Transverse colon (tissue), 4 donors: ENCODE data around the gene NUTF2. TPM values are rescaled to one million over a fixed set of nuclear protein-coding genes. Genes with fewer than 3 reads are reported as not detected.

Source experiments
- DNase-seq: peaks from one replicate; pipeline ENCODE4 v3.0.0-alpha.2; 2019
- H3K27ac ChIP-seq, 4 donors: fragments of 200-600 bp; sonication (generic); 2 replicates each; pipeline ENCODE4 v1.5.1; 2016 to 2018; ENCODE audit warnings: inconsistent platforms in 4 of 4
- H3K27me3 ChIP-seq: fragments of 200-600 bp; sonication (generic); 2 replicates; pipeline ENCODE4 v1.5.1; 2017; ENCODE audit warnings: inconsistent platforms
- H3K36me3 ChIP-seq, 4 donors: fragments of 200-600 bp; sonication (generic); 2 replicates each; pipeline ENCODE4 v1.5.1; 2017 to 2019; ENCODE audit warnings: inconsistent platforms in 4 of 4
- H3K4me1 ChIP-seq, 4 donors: fragments of 200-600 bp; sonication (generic); 2 replicates each; pipeline ENCODE4 v1.5.1; 2017 to 2020; ENCODE audit warnings: inconsistent platforms in 4 of 4
- H3K4me3 ChIP-seq, 4 donors: fragments of 200-600 bp; sonication (generic); 1 replicate in 1 of 4; 2 replicates in 3 of 4; pipeline versions ENCODE4 v1.5.1 to v1.6.1; 2017 to 2019; ENCODE audit warnings: inconsistent platforms in 4 of 4
- H3K9me3 ChIP-seq, 2 donors: fragments of 200-600 bp; sonication (generic); 2 replicates each; pipeline ENCODE4 v1.5.1; 2017 to 2019; ENCODE audit warnings: inconsistent platforms in 2 of 2
- EP300 ChIP-seq: sonication (generic); formaldehyde crosslinking; IDR thresholded peaks from one replicate; pipeline ENCODE4 v1.6.1; 2017; ENCODE audit warnings: antibody characterized with exemption, low read depth
- POLR2A ChIP-seq: fragments of 450-650 bp; IDR thresholded peaks from one replicate; pipeline ENCODE4 v1.6.1; 2016; ENCODE audit warnings: antibody characterized with exemption, mild to moderate bottlenecking, moderate library complexity
- POLR2AphosphoS5 ChIP-seq, 3 donors: sonication (generic); formaldehyde crosslinking; IDR thresholded peaks; one replicate each; pipeline ENCODE4 v1.6.1; 2016; ENCODE audit warnings: antibody characterized with exemption in 3 of 3
- WGBS, 2 donors: methylation state at CpG; one replicate each; pipeline ENCODE4 v1.1.5; 2018; ENCODE audit warnings: low coverage in 1 of 2; 5-methylcytosine and 5-hydroxymethylcytosine counted together
- in situ Hi-C, 4 donors: fragments of 200-750 bp; cut with MboI; loops; one replicate each; pipeline versions ENCODE4 v1.15.0 to v1.15.1; 2017; ENCODE audit warnings: low sequenced_read_pairs in 3 of 4, low pct_ligation_motif_present in 1 of 4, low pct_unique_long_range_greater_than_20kb in 1 of 4
- intact Hi-C: fragments of 100-400 bp; cut with DNase I; formaldehyde crosslinking; loops from one replicate; pipeline ENCODE4 v1.15.1; 2023; ENCODE audit warnings: low total_unique reads
- total RNA-seq, 4 donors: library from RNA; depleted of rRNA; stranded (reverse); fragments of >200 nt; gene quantifications; one replicate each; pipeline ENCODE4 v1.1.0, GENCODE V29; 2016
- TF ChIP-seq, protein P1 (sequence below), 5 experiments: fragments of 200-600 bp in 3 of 5; fragments of 450-650 bp in 2 of 5; sonication (generic) in 3 of 5; IDR thresholded peaks; 1 replicate in 2 of 5; 2 replicates in 3 of 5; pipeline ENCODE4 v1.5.1; 2016 to 2017; ENCODE audit warnings: antibody characterized with exemption in 5 of 5, inconsistent platforms in 3 of 5, mild to moderate bottlenecking in 2 of 5, moderate library complexity in 1 of 5

Gene NUTF2
- total RNA-seq, 4 donors from 2014 or later = 75.2 to 131 (median 89.0) TPM

DNA sequence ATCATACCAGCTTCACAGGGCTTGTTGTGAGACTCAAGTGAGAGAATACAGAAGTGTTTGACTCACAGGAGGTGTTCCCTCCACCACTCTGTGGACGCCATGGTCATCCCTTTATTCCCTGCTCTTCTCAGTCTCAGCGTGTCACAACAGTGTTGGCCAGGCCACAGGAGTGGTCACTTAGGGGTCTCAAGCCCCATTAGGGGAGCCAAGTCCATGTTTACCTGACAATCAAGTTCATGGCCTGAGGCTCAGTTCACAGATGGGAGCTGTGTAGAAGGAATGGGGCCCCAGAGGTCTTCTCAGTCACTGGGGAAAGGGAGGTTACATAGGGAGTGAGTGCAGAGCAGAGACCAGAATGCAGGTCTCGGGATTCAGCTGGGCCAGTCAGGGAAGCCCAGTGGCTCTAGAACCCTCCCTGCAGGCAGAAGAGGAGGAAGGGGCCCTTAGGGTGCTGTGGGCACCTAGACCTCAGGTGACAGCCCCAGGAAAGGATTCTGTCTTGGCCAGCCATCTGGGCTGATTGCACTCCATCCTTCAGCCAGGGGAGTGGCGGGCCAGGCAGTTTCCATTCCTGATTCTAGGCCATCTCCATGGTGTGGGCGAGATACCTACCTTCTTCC is 10.3 kb downstream of the NUTF2 start:
- H3K4me1 ChIP-seq = peaks cover 9 to 42% (median 28%) of the 10 kb centered on the region in 4 donors
- H3K36me3 ChIP-seq = no peaks in the 10 kb centered on the region
- H3K9me3 ChIP-seq = no peaks in the 10 kb centered on the region
- no peak overlapping the region for H3K4me3 ChIP-seq
- 83 to 95% methylated on average over 1 to 5 of the region's 5 CpGs for WGBS, 2 donors
- H3K27me3 ChIP-seq = no peaks in the 10 kb centered on the region
- intact Hi-C loops = no loop called here
- DNase-seq = no peak
- peak overlapping the region; percentile 71 to 76 (median 76) for H3K27ac ChIP-seq
- in situ Hi-C loops = no loop called here
- no peak for TF ChIP-seq EP300
- TF ChIP-seq POLR2AphosphoS5 (IDR thresholded peaks at IDR 0.05) = no peak
- no peak for TF ChIP-seq POLR2A
- TF ChIP-seq, protein P1, sequence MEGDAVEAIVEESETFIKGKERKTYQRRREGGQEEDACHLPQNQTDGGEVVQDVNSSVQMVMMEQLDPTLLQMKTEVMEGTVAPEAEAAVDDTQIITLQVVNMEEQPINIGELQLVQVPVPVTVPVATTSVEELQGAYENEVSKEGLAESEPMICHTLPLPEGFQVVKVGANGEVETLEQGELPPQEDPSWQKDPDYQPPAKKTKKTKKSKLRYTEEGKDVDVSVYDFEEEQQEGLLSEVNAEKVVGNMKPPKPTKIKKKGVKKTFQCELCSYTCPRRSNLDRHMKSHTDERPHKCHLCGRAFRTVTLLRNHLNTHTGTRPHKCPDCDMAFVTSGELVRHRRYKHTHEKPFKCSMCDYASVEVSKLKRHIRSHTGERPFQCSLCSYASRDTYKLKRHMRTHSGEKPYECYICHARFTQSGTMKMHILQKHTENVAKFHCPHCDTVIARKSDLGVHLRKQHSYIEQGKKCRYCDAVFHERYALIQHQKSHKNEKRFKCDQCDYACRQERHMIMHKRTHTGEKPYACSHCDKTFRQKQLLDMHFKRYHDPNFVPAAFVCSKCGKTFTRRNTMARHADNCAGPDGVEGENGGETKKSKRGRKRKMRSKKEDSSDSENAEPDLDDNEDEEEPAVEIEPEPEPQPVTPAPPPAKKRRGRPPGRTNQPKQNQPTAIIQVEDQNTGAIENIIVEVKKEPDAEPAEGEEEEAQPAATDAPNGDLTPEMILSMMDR (IDR thresholded peaks at IDR 0.05) = no peak

DNA sequence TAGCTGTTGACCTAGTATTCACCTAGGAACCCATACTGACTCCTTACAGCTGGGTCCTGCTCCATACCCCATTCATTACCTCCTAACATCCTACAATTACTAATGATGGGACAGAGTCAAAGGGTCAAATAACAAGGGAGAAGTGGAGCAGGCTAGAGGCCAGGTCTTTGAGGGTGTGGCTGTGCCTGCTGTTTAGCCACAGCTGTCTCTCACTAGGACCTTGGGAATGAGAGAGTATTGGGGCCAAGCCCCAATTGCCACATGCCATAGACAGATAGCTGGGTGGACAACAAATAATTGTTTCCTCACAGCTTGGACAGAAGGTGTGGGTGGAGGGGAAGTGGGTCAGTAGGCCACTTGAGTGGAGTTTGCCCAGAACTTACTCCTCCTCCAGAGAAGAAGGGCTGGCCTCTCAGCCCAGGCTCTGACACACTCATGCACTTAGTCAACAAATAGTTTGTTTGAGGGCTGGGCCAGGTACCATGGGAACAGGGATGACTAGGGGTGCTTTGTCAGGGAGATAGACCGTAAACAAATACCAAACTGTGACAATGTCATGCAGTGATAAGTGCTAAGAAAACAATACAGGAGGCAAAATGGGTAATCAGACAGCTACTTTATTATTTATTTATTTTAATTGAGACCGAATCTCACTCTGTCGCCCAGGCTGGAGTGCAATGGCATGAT is 11.0 kb downstream of the NUTF2 start:
- H3K27ac ChIP-seq = peak overlapping the region; percentile 75 to 84 (median 76)
- H3K4me1 ChIP-seq = peaks cover 9 to 47% (median 31%) of the 10 kb centered on the region in 4 donors
- intact Hi-C loops (no loop called here), in situ Hi-C loops (no loop called here)
- no peaks in the 10 kb centered on the region for H3K36me3 ChIP-seq
- no peaks in the 10 kb centered on the region for H3K27me3 ChIP-seq
- peak; percentile 75 for DNase-seq
- no peak overlapping the region for H3K4me3 ChIP-seq
- no peaks in the 10 kb centered on the region for H3K9me3 ChIP-seq
- TF ChIP-seq, protein P1 (IDR thresholded peaks at IDR 0.05) = no peak
- peak in 2 of 3 donors; percentile 63 to 64 for TF ChIP-seq POLR2AphosphoS5 (IDR thresholded peaks at IDR 0.05)
- no peak for TF ChIP-seq POLR2A
- TF ChIP-seq EP300 = peak; percentile 16
- WGBS, 2 donors = 27 to 56% methylated on average over 3 of the region's 3 CpGs

DNA sequence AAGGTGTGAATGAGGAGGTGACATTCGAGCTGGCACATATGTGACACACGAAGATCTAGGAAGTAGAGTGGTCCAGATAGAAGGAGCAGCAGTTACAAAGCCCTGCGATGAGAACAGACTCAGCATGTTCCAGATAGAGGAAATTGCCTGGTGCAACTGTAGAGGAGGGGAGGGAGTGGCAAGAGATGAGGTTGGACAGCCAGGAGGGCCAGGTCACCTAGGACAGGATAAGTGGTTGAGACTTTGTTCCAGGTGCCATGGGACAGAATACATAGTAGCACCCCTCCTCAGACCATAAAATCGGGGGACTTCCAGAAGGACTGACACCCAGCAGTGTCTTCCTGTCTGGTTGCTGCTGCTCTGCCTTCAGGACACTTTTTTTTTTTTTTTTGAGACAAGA is 11.8 kb downstream of the NUTF2 start:
- TF ChIP-seq POLR2A = no peak
- TF ChIP-seq, protein P1 (IDR thresholded peaks at IDR 0.05) = no peak
- TF ChIP-seq POLR2AphosphoS5 (IDR thresholded peaks at IDR 0.05) = no peak
- no peak for TF ChIP-seq EP300
- H3K9me3 ChIP-seq = no peaks in the 10 kb centered on the region
- peak overlapping the region; percentile 74 to 84 (median 76) for H3K27ac ChIP-seq
- H3K4me3 ChIP-seq = no peak overlapping the region
- in situ Hi-C loops (no loop called here), intact Hi-C loops (no loop called here)
- peaks cover 9 to 53% (median 33%) of the 10 kb centered on the region in 4 donors for H3K4me1 ChIP-seq
- WGBS, 2 donors = 63 to 100% methylated on average over 1 to 4 of the region's 4 CpGs
- no peaks in the 10 kb centered on the region for H3K36me3 ChIP-seq
- no peaks in the 10 kb centered on the region for H3K27me3 ChIP-seq
- peak; percentile 26 for DNase-seq

DNA sequence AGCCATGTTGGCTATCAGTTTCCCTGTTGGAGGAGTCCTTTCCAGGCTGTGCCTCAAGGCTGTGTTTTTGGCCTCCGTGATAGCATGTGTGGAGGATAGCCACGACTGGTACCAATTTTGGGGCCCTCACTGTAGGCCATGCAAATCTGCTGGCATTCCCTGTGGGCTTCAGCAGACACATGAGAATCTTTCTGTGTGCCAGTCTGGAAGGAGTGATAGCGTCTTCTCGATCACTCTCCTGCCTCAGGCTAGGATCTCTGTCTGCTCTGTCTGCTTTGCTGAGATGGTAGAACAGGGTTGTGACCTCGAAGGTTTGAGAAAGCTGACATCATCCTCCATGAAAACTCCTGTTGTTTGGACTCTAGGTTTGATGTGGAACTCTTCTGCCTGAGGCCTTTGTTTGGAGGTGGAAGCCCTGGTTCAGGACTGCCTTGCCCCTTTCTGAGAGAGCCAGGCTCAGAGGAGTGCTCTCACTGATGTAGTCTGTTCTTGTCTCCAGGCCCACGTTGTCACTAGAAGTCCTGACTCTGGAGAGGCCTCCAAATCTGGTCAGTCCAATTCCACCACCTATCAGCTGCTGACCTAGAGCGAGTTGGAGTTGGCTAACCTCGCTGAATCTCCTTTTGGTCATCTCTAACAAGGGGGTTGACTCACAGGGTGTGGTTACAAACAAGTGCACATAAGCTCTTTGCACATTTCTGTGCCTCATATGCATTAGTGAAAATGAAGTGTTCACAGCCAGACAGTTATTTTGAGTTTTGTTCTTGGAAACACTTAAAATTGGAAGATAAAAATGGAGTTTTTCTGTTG is 14.1 kb downstream of the NUTF2 start:
- in situ Hi-C loops = no loop called here
- Histone ChIP-seq H3K9me3 (no peaks in the 10 kb centered on the region), H3K4me3 (no peak overlapping the region), H3K27me3 (no peaks in the 10 kb centered on the region), H3K27ac (peak overlapping the region in 2 of 4 donors; percentile 1 to 6), H3K36me3 (no peaks in the 10 kb centered on the region), H3K4me1 (peaks cover 9 to 53% (median 30%) of the 10 kb centered on the region in 4 donors)
- 87 to 90% methylated on average over 2 to 8 of the region's 8 CpGs for WGBS, 2 donors
- TF ChIP-seq, protein P1 (IDR thresholded peaks at IDR 0.05) = no peak
- no peak for TF ChIP-seq EP300
- DNase-seq = no peak
- intact Hi-C loops = no loop called here
